ENCODE results near the gene LIMA1.

DNA sequence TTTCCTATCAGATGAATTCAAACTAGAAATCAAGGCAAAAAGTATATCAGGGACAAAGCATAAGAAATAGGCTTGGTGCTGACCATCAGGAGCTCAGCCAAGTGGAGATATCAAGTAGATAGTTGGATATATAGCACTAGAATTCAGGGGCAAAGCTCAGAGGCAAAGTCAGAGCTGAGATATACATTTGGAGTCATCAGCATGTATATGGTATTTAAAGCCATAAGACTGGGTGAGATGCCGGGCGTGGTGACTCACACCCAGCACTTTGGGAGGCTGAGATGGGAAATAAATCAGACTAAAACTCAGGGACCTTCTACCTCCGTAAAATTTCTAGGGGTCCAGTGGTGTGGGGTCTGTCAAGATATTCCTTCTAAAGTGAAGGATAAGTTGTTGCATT, 38.9 kb upstream of the LIMA1 start:
- TF ChIP-seq CTCF (IDR thresholded peaks at IDR 0.05) (no peak), POLR2A (IDR thresholded peaks at IDR 0.05) (no peak)

Measured in lower leg skin (tissue), 3 donors.